BE2C (cell line): Measurements from ENCODE around the gene PSMA6.

ENCODE experiments used
- DNase-seq: peaks from one replicate; pipeline ENCODE4 v3.0.0-alpha.2; 2020
- H3K27me3 ChIP-seq: fragments of 250-450 bp; sonication (Bioruptor Pico); 2 replicates; pipeline ENCODE4 v1.5.1; 2020; ENCODE audit warnings: mild to moderate bottlenecking
- H3K36me3 ChIP-seq: fragments of 250-450 bp; sonication (Bioruptor Pico); 2 replicates; pipeline ENCODE4 v1.5.1; 2020; ENCODE audit warnings: mild to moderate bottlenecking
- H3K4me1 ChIP-seq: fragments of 250-450 bp; sonication (Bioruptor Pico); 2 replicates; pipeline ENCODE4 v1.5.1; 2020
- H3K4me3 ChIP-seq: 2 replicates; pipeline ENCODE4 v1.5.1; 2011; ENCODE audit warnings: low read depth, low read length
- H3K9me3 ChIP-seq: fragments of 250-450 bp; sonication (Bioruptor Pico); 2 replicates; pipeline ENCODE4 v1.5.1; 2020
- CTCF ChIP-seq: IDR thresholded peaks from 2 replicates; pipeline ENCODE4 v1.5.1; 2012; ENCODE audit warnings: mild to moderate bottlenecking, low read depth, low read length

PSMA6 gene

GRCh38 chr14:35341751-35342488 is 49.7 kb downstream of the PSMA6 start:
- H3K4me3 ChIP-seq: no peak overlapping the region
- H3K4me1 ChIP-seq: peaks cover 5% of the 10 kb centered on the region
- no peaks in the 10 kb centered on the region for H3K9me3 ChIP-seq
- H3K27me3 ChIP-seq: no peaks in the 10 kb centered on the region
- DNase-seq: peak; percentile 92
- TF ChIP-seq CTCF: no peak
- no peaks in the 10 kb centered on the region for H3K36me3 ChIP-seq

- Histone ChIP-seq H3K4me3 (no peak overlapping the region), H3K9me3 (no peaks in the 10 kb centered on the region), H3K27me3 (no peaks in the 10 kb centered on the region), H3K36me3 (no peaks in the 10 kb centered on the region), H3K4me1 (peaks cover 5% of the 10 kb centered on the region)
- no peak for TF ChIP-seq CTCF
- no peak for DNase-seq
Measured at GRCh38 chr14:35342489-35343010, 50.4 kb downstream of the PSMA6 start.

GRCh38 chr14:35343702-35344101 is 51.5 kb downstream of the PSMA6 start:
- no peak for TF ChIP-seq CTCF
- no peak overlapping the region for H3K4me3 ChIP-seq
- no peak for DNase-seq
- H3K36me3 ChIP-seq: no peaks in the 10 kb centered on the region
- peaks cover 5% of the 10 kb centered on the region for H3K4me1 ChIP-seq
- no peaks in the 10 kb centered on the region for H3K27me3 ChIP-seq
- no peaks in the 10 kb centered on the region for H3K9me3 ChIP-seq

GRCh38 chr14:35344107-35344807 is 52.1 kb downstream of the PSMA6 start:
- H3K4me1 ChIP-seq: peaks cover 5% of the 10 kb centered on the region
- no peak overlapping the region for H3K4me3 ChIP-seq
- TF ChIP-seq CTCF: no peak
- no peaks in the 10 kb centered on the region for H3K9me3 ChIP-seq
- no peaks in the 10 kb centered on the region for H3K36me3 ChIP-seq
- no peak for DNase-seq
- no peaks in the 10 kb centered on the region for H3K27me3 ChIP-seq

GRCh38 chr14:35346738-35347322 is 54.6 kb downstream of the PSMA6 start:
- Histone ChIP-seq H3K27me3 (no peaks in the 10 kb centered on the region), H3K9me3 (no peaks in the 10 kb centered on the region), H3K4me1 (peaks cover 4% of the 10 kb centered on the region), H3K4me3 (no peak overlapping the region), H3K36me3 (no peaks in the 10 kb centered on the region)
- TF ChIP-seq CTCF: no peak
- no peak for DNase-seq
